Liver (tissue), 3 donors: ENCODE data around the gene AVEN.

ENCODE experiments used
- CTCF ChIP-seq: fragments of 150-350 bp; IDR thresholded peaks from 2 replicates; pipeline ENCODE4 v1.5.1; 2017; ENCODE audit warnings: improper control_type of control experiment, low read depth, low read length; ENCODE audit not compliant: missing input control
- GABPA ChIP-seq, 2 donors: IDR thresholded peaks in 1 of 2; conservative IDR thresholded peaks in 1 of 2; 2 replicates each; pipeline ENCODE4 v1.6.1; 2016; ENCODE audit warnings: antibody characterized with exemption in 2 of 2, mild to moderate bottlenecking in 1 of 2, moderate library complexity in 1 of 2
- JUND ChIP-seq, 2 donors: IDR thresholded peaks; 2 replicates each; pipeline ENCODE4 v1.6.1; 2016; ENCODE audit warnings: antibody characterized with exemption in 2 of 2
- MAX ChIP-seq: IDR thresholded peaks from 2 replicates; pipeline ENCODE4 v1.6.1; 2016; ENCODE audit warnings: antibody characterized with exemption
- NR2F2 ChIP-seq: IDR thresholded peaks from 2 replicates; pipeline ENCODE4 v1.6.1; 2016; ENCODE audit warnings: antibody characterized with exemption
- RAD21 ChIP-seq, 2 donors: IDR thresholded peaks; 2 replicates each; pipeline ENCODE4 v1.6.1; 2016; ENCODE audit warnings: antibody characterized with exemption in 2 of 2, mild to moderate bottlenecking in 2 of 2
- REST ChIP-seq: IDR thresholded peaks from 2 replicates; pipeline ENCODE4 v1.6.1; 2016; ENCODE audit warnings: antibody characterized with exemption, mild to moderate bottlenecking
- SP1 ChIP-seq: IDR thresholded peaks from 2 replicates; pipeline ENCODE4 v1.6.1; 2018; ENCODE audit warnings: antibody characterized with exemption, mild to moderate bottlenecking
- YY1 ChIP-seq: IDR thresholded peaks from 2 replicates; pipeline ENCODE4 v1.6.1; 2016; ENCODE audit warnings: antibody characterized with exemption, mild to moderate bottlenecking
- ZBTB33 ChIP-seq: IDR thresholded peaks from 2 replicates; pipeline ENCODE4 v1.6.1; 2016; ENCODE audit warnings: antibody characterized with exemption
- donor health status: healthy.
- donor health status: healthy.

GRCh38 chr15:34006381-34006780 lies 32.6 kb downstream of the AVEN start:
- TF ChIP-seq CTCF (no peak), JUND (IDR thresholded peaks at IDR 0.05) (no peak), YY1 (no peak), REST (no peak), MAX (no peak), ZBTB33 (no peak), GABPA (IDR thresholded peaks at IDR 0.05 in 1 of 2, conservative IDR thresholded peaks at IDR 0.05 in 1 of 2) (no peak), RAD21 (IDR thresholded peaks at IDR 0.05) (no peak), SP1 (no peak), NR2F2 (no peak)
